Lower leg skin (tissue), 4 donors: ENCODE measurements around the gene ODF4. TPM values are rescaled to one million over a fixed set of nuclear protein-coding genes. Genes with fewer than 3 reads are reported as not detected.
"Not testable (repeated sequence)": the region's sequence is repeated elsewhere in the genome, so short reads cannot be mapped to it uniquely, and the experiment has no call there.

ENCODE experiments used
- DNase-seq, 2 donors: peaks; one replicate each; pipeline ENCODE4 v3.0.0-alpha.2; 2019; ENCODE audit warnings: low spot score in 2 of 2
- H3K4me3 ChIP-seq: fragments of 200-600 bp; sonication (generic); 2 replicates; pipeline ENCODE4 v1.5.1; 2017; ENCODE audit warnings: mild to moderate bottlenecking, low read depth; ENCODE audit not compliant: poor library complexity, severe bottlenecking
- POLR2A ChIP-seq, 2 donors: fragments of 450-650 bp; IDR thresholded peaks; one replicate each; pipeline ENCODE4 v1.6.1; 2016 to 2017; ENCODE audit warnings: antibody characterized with exemption in 2 of 2, mild to moderate bottlenecking in 1 of 2, moderate library complexity in 1 of 2
- WGBS, 2 donors: methylation state at CpG; one replicate each; pipeline ENCODE4 v1.1.5; 2018; 5-methylcytosine and 5-hydroxymethylcytosine counted together
- intact Hi-C: fragments of 100-400 bp; cut with DNase I; formaldehyde crosslinking; loops from one replicate; pipeline ENCODE4 v1.15.0; 2023; ENCODE audit warnings: low total_unique reads
- total RNA-seq, 4 donors: library from RNA; depleted of rRNA; stranded (reverse); fragments of >200 nt; gene quantifications; one replicate each; pipeline ENCODE4 v1.1.0, GENCODE V29; 2016
- TF ChIP-seq, protein P1 (sequence below), 3 donors: fragments of 450-650 bp; IDR thresholded peaks; one replicate each; pipeline ENCODE4 v1.5.1; 2016; ENCODE audit warnings: antibody characterized with exemption in 3 of 3, mild to moderate bottlenecking in 3 of 3, moderate library complexity in 2 of 3

The ODF4 gene
- total RNA-seq, 4 donors from 2014 or later = not detected

DNA sequence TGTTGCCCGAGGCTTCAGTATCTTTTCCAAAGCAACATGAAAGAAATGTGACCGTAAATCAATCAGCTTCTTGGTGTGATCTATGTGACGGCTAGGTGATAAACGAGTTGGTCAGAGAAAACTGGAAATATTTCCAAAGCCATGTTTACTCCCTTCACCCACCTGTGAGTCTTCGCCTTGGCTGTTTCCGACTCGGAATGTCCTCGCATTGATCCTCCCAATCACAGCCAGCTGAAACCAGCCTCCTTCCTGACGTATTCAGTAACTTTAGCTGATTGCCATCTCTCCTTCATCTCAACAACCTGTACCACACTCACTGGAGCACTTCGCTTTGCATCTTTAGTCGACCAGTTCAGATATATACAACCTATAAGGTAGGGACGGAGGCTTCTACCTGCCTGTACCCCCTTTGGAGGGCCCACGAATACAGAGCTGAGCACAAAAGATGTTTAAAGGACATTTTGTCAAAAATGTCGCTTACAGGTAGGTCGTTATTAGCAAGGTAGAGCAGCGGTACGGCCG, 36.2 kb downstream of the ODF4 start:
- WGBS, 2 donors = 9 to 15% methylated on average over 18 of the region's 18 CpGs
- intact Hi-C loops = no loop called here
- H3K4me3 ChIP-seq = peak overlapping the region; percentile 73
- no peak for DNase-seq
- TF ChIP-seq POLR2A (IDR thresholded peaks at IDR 0.05) = no peak
- TF ChIP-seq, protein P1, sequence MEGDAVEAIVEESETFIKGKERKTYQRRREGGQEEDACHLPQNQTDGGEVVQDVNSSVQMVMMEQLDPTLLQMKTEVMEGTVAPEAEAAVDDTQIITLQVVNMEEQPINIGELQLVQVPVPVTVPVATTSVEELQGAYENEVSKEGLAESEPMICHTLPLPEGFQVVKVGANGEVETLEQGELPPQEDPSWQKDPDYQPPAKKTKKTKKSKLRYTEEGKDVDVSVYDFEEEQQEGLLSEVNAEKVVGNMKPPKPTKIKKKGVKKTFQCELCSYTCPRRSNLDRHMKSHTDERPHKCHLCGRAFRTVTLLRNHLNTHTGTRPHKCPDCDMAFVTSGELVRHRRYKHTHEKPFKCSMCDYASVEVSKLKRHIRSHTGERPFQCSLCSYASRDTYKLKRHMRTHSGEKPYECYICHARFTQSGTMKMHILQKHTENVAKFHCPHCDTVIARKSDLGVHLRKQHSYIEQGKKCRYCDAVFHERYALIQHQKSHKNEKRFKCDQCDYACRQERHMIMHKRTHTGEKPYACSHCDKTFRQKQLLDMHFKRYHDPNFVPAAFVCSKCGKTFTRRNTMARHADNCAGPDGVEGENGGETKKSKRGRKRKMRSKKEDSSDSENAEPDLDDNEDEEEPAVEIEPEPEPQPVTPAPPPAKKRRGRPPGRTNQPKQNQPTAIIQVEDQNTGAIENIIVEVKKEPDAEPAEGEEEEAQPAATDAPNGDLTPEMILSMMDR (IDR thresholded peaks at IDR 0.05) = no peak

DNA sequence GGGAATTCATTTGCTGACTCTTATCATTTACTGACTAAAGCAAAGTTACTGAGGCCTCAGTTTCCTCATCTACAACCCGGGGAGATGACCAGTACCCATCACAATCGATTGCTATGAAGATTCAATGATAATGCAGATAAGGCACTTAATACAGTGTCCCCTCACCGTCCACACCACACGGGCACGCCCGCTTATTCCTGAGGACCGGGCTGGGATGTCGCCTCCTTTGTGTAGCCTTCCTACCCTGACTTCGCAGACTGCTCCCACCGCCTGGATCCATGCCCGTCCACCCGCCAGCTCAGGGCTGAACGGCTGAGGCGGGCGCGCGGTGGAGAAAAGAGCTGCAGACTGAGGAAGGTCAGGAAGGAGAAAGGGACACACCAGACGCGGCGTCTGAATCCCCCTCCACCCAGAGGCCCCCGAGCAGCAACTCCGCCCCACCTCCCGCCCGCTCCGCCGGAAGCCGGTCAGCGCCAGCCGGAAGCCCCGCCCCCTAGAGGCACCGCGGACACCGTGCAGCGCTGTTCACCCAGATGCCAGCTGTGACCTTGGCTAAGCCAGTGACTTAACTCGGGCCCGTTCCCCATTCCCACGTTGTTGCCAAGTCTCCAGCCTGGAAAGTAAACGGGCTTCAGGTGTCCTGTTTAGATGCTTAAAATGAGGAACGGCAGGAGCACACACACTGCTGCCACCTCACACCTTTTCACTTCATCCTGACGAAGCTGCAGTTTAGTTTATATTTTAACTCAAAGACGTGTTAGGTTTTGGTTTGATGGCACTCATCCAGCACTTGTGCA, 36.8 kb downstream of the ODF4 start, which contains the start of gene KRABD2:
Gene KRABD2 (minus strand): TSS at position 434 of the 797 bp plus-strand sequence.
- WGBS, 2 donors = 1% methylated on average over 34 to 39 of the region's 41 CpGs

DNA sequence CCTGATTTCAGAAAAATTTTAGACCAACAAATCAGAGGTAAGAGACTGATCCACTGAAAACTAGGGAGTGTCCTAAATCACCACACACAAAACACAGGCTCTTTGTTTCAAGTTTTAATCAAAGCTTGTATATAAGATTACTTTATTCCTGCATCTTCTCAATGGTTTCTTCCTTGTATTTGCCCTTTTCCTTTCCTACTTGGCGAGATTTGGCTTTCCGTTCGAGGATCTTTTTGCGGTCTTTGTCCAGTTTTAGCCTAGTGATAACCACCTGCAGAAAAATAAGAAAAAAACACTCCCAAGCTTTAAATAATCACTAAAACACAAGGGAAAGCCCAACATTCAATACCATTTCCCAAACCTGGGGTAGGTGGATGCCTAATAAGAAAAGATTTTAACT, 37.8 kb downstream of the ODF4 start:
- 88 to 93% methylated on average over 4 of the region's 4 CpGs for WGBS, 2 donors
- TF ChIP-seq, protein P1 (IDR thresholded peaks at IDR 0.05) = no peak
- no peak for TF ChIP-seq POLR2A (IDR thresholded peaks at IDR 0.05)
- no peak for DNase-seq
- no peak overlapping the region for H3K4me3 ChIP-seq
- intact Hi-C loops = no loop called here

More for the DNA sequence above, 36.8 kb downstream of the ODF4 start, which contains the start of gene KRABD2:
- intact Hi-C loops = no loop called here
- H3K4me3 ChIP-seq = peak within 1 kb of the TSS; percentile 73
- DNase-seq = peak; percentile 77 to 97
- TF ChIP-seq POLR2A (IDR thresholded peaks at IDR 0.05) = no peak
- TF ChIP-seq, protein P1 (IDR thresholded peaks at IDR 0.05) = no peak

DNA sequence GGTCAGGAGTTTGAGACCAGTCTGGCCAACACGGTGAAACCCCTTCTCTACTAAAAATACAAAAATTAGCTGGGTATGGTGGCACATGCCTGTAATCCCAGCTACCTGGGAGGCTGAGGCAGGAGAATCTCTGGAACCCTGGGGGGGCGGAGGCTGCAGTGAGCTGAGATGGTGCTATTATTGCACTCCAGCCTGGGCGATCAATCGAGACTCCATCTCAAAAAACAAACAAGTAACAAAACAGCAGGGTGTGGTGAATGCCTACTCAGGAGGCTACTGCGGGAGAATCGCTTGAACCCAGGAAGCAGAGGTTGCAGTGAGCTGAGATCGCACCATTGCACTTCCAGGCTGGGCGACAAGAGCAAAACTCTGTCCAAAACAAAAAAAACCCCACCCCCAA, 38.5 kb downstream of the ODF4 start:
- 78 to 79% methylated on average over 8 of the region's 8 CpGs for WGBS, 2 donors
- H3K4me3 ChIP-seq, intact Hi-C loops, DNase-seq: not testable (repeated sequence)

DNA sequence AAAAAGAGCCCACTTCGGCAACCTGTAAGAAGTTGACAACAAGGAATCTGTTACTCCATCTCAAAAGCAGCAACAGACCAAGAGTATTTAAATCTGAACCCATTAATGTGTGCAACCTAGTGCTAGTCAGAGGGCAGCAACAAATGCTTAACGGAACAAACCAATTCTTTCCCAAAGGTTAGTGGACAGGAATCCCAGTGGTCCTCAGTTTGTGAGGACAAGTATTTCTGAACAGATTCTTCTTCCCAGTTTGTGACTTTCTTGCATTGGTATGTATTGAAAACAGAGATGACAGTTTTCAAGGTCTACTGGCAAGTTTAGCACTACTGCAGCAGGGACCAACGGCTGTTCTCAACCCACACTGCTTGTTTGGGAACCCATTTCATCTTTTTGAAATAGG, 40.4 kb downstream of the ODF4 start:
- DNase-seq = no peak
- WGBS, 2 donors = 50 to 61% methylated on average over 3 of the region's 3 CpGs
- intact Hi-C loops = no loop called here
- H3K4me3 ChIP-seq = no peak overlapping the region
- TF ChIP-seq POLR2A (IDR thresholded peaks at IDR 0.05) = no peak
- TF ChIP-seq, protein P1 (IDR thresholded peaks at IDR 0.05) = no peak

DNA sequence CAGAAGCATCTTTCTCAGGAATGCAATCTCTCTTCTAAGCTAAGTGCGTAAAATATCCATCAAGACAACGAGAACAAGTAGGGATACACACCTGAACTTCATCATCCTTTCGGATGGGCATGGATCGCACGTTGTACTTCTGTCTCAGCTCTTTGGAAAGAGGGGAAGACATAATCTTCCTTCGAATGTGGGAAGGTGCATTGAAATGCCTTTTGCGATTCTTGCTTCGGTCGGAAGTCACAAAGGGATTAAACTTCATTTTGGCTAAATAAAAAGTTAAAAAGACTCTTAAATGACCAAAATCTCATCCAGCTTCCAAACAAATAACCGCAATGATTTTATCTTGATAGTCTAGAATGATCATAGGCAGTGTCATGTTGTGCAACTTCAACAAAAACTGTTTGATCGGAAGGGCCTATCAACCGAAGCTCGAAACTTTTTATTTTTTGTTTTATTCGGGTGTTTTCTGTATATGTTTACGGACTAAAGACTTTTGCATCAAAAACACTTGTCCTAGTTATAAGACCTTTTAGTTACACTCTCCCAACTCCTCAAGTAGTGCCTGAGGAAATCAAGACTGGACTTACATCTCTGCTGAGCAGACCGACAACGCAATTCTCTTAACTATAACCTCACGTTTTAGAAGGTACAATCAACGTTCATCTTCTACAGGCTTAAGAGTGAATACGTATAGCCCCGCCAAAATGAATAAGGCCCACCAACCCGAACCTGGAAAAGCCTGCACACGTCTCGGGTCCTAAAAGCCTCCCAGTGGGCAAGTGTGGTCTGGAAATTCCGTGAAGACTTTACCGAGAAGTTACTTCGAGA, 42.6 kb downstream of the ODF4 start:
- intact Hi-C loops = no loop called here
- H3K4me3 ChIP-seq = peak overlapping the region; percentile 75
- TF ChIP-seq, protein P1 (IDR thresholded peaks at IDR 0.05) = no peak
- TF ChIP-seq POLR2A (IDR thresholded peaks at IDR 0.05) = no peak
- WGBS, 2 donors = 12 to 15% methylated on average over 27 of the region's 27 CpGs
- DNase-seq = no peak
